OCI-LY7 (cell line): ENCODE results near the gene FOXP3. TPM values are rescaled to one million over a fixed set of nuclear protein-coding genes. Genes with fewer than 3 reads are reported as not detected.
A peak's percentile ranks its signal among the peaks of the same experiment; 100 is the strongest.

Source experiments
- BruUV-seq: library from RNA; stranded (reverse); fragments of 400-500 nt; replicated peaks from 2 replicates; lab custom pipeline; 2021; lab: Mats Ljungman, UMichigan
- CTCF ChIA-PET: fragments of 300-600 bp; sonication (Branson Sonifier 250); formaldehyde crosslinking; loops from one replicate; lab custom pipeline; 2022; ENCODE audit warnings: antibody characterized with exemption; ENCODE audit not compliant: unreplicated experiment; lab: Charles Lee
- POLR2A ChIA-PET: fragments of 300-600 bp; sonication (Branson Sonifier 250); formaldehyde crosslinking; loops from one replicate; lab custom pipeline; 2022; ENCODE audit warnings: antibody characterized with exemption; lab: Charles Lee
- DNase-seq: peaks from one replicate; pipeline ENCODE4 v3.0.0-alpha.2; 2015; ENCODE audit warnings: low spot score
- H2AFZ ChIP-seq: fragments of 200-600 bp; sonication (generic), shearing (Covaris generic); 2 replicates; pipeline ENCODE4 v1.6.1; 2014; ENCODE audit warnings: mild to moderate bottlenecking, antibody characterized with exemption, low read length, moderate library complexity
- H3K27ac ChIP-seq: fragments of 200-600 bp; sonication (generic); 2 replicates; pipeline ENCODE4 v1.5.1; 2014; ENCODE audit warnings: mixed run types, low read depth, mild to moderate bottlenecking, moderate library complexity, low read length, inconsistent platforms; ENCODE audit not compliant: poor library complexity, severe bottlenecking
- H3K36me3 ChIP-seq: fragments of 200-600 bp; sonication (generic); 2 replicates; pipeline ENCODE4 v1.6.1; 2014; ENCODE audit warnings: mild to moderate bottlenecking, antibody characterized with exemption, low read length, moderate library complexity, mixed read lengths; ENCODE audit not compliant: insufficient read depth
- H3K4me1 ChIP-seq: fragments of 200-600 bp; sonication (generic); 2 replicates; pipeline ENCODE4 v1.5.1; 2014; ENCODE audit warnings: mild to moderate bottlenecking, low read length; ENCODE audit not compliant: insufficient read depth, poor library complexity, severe bottlenecking
- H3K4me2 ChIP-seq: fragments of 200-600 bp; sonication (generic); 2 replicates; pipeline ENCODE4 v1.6.1; 2014; ENCODE audit warnings: mild to moderate bottlenecking, low read length
- H3K4me3 ChIP-seq: fragments of 200-600 bp; sonication (generic); 2 replicates; pipeline ENCODE4 v1.5.1; 2014; ENCODE audit warnings: mild to moderate bottlenecking, low read depth, low read length; ENCODE audit not compliant: poor library complexity, severe bottlenecking
- H3K79me2 ChIP-seq: fragments of 200-600 bp; sonication (generic); 2 replicates; pipeline ENCODE4 v1.6.1; 2016; ENCODE audit warnings: low read depth, mild to moderate bottlenecking, low read length, moderate library complexity, mixed read lengths; ENCODE audit not compliant: insufficient read depth
- H3K9me2 ChIP-seq: fragments of 200-600 bp; sonication (generic); 2 replicates; pipeline ENCODE4 v1.6.1; 2016; ENCODE audit warnings: mild to moderate bottlenecking, low read length, mixed read lengths; ENCODE audit not compliant: insufficient read depth
- H3K9me3 ChIP-seq: fragments of 200-600 bp; sonication (generic); 2 replicates; pipeline ENCODE4 v1.6.1; 2014; ENCODE audit warnings: mild to moderate bottlenecking, mixed run types, low read length, mixed read lengths
- H4K20me1 ChIP-seq: fragments of 200-600 bp; sonication (generic); 2 replicates; pipeline ENCODE4 v1.6.1; 2014; ENCODE audit warnings: mild to moderate bottlenecking, antibody characterized with exemption, low read length, moderate library complexity, mixed read lengths; ENCODE audit not compliant: insufficient read depth
- CTCF ChIP-seq: fragments of 200-600 bp; sonication (generic); conservative IDR thresholded peaks from 2 replicates; pipeline ENCODE4 v1.5.1; 2014; ENCODE audit warnings: mild to moderate bottlenecking, antibody characterized with exemption, low read length, moderate library complexity, mixed read lengths
- EZH2phosphoT487 ChIP-seq: fragments of 200-600 bp; sonication (generic); IDR thresholded peaks from 2 replicates; pipeline ENCODE4 v1.6.1; 2018; ENCODE audit warnings: low read depth, borderline replicate concordance, mild to moderate bottlenecking, mixed run types, antibody characterized with exemption, low read length, moderate library complexity, mixed read lengths
- intact Hi-C: fragments of 100-400 bp; cut with micrococcal nuclease; formaldehyde crosslinking; loops from one replicate; pipeline ENCODE4 v1.10.0; 2022; ENCODE audit not compliant: unreplicated experiment
- total RNA-seq, 2 experiments: library from RNA; depleted of rRNA in 1 of 2; stranded (reverse); fragments of >200 nt in 1 of 2; shearing (Covaris generic) in 1 of 2; gene quantifications; 2 replicates each; pipeline ENCODE4 v1.2.3, GENCODE V29; 2014 to 2022

Gene FOXP3
- total RNA-seq, 2 experiments from 2014 or later = 0.06 to 0.57 TPM

- ChIA-PET CTCF (no interaction called here), POLR2A (interaction anchor here (1.7 kb wide), 1 partner anchor 82 kb away, joined by 5 read pairs; no protein-coding TSS in a partner anchor)
- no peak for TF ChIP-seq EZH2phosphoT487
- TF ChIP-seq CTCF = no peak
- Histone ChIP-seq H3K79me2 (peaks cover 27% of the 10 kb centered on the region), H3K36me3 (peaks cover 8% of the 10 kb centered on the region; the same call in 1 of the 2 replicates), H2AFZ (no peak overlapping the region), H3K9me3 (no peaks in the 10 kb centered on the region), H3K4me1 (peaks cover 32% of the 10 kb centered on the region), H3K4me2 (peak overlapping the region; percentile 75), H3K27ac (no peak overlapping the region), H4K20me1 (no peaks in the 10 kb centered on the region), H3K9me2 (no peaks in the 10 kb centered on the region), H3K4me3 (peak overlapping the region; percentile 91)
- intact Hi-C loops = no loop called here
- no TSS peak for BruUV-seq
- DNase-seq = peak; percentile 12
Measured at GRCh38 chrX:49272421-49272820, 7.9 kb upstream of the FOXP3 start.

- H3K9me3 ChIP-seq = no peaks in the 10 kb centered on the region
- H3K4me1 ChIP-seq = peaks cover 32% of the 10 kb centered on the region
- intact Hi-C loops = no loop called here
- no peak overlapping the region for H3K27ac ChIP-seq
- no peak for DNase-seq
- H4K20me1 ChIP-seq = no peaks in the 10 kb centered on the region
- H3K36me3 ChIP-seq = peaks cover 8% of the 10 kb centered on the region; the same call in 1 of the 2 replicates
- H2AFZ ChIP-seq = no peak overlapping the region
- ChIA-PET CTCF (interaction anchor here (0.6 kb wide), 1 partner anchor 23 kb away, joined by 4 read pairs; no protein-coding TSS in a partner anchor), POLR2A (interaction anchor here (1.7 kb wide), 1 partner anchor 81 kb away, joined by 5 read pairs; no protein-coding TSS in a partner anchor)
- no peaks in the 10 kb centered on the region for H3K9me2 ChIP-seq
- H3K4me3 ChIP-seq = peak overlapping the region; percentile 91
- TF ChIP-seq CTCF (no peak), EZH2phosphoT487 (no peak)
- TSS peak; percentile 65 for BruUV-seq
- H3K4me2 ChIP-seq = peak overlapping the region; percentile 75
- peaks cover 27% of the 10 kb centered on the region for H3K79me2 ChIP-seq
Measured at GRCh38 chrX:49271341-49271740, 6.8 kb upstream of the FOXP3 start.

DNA sequence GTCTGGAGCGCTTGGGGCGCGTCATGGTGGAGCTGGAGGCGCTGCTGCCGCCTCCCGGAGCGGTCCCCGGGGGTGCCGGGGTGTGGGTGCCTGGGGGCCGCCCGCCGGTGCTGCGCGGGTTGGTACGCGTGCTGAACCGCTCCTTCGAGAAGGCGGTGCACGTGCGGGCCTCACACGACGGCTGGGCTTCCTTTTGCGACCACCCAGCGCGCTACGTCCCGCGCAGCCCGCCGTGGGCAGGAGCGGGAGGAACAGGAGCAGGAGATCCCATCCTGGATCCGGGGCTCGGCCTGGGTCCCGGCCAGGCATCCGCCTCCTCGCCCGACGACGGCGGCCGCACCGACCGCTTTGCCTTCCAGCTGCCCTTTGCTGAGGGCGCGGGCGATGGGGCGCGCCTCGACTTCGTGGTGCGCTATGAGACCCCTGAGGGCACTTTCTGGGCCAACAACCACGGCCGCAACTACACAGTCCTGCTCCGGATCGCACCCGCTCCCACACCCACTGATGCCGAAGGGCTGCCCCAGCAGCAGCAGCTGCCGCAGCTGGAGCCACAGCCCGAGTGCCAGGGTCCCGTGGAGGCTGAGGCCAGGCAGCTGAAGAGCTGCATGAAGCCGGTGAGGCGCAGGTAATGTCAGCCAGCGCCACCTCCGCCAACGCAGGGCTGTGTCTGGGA is 5.9 kb upstream of the FOXP3 start:
- Histone ChIP-seq H3K9me3 (no peaks in the 10 kb centered on the region), H3K79me2 (peaks cover 27% of the 10 kb centered on the region), H3K4me2 (peak overlapping the region; percentile 75), H3K27ac (peak overlapping the region; percentile 69), H3K9me2 (no peaks in the 10 kb centered on the region), H2AFZ (no peak overlapping the region), H4K20me1 (no peaks in the 10 kb centered on the region), H3K4me3 (peak overlapping the region; percentile 91), H3K36me3 (peaks cover 8% of the 10 kb centered on the region; the same call in 1 of the 2 replicates), H3K4me1 (peaks cover 32% of the 10 kb centered on the region)
- no TSS peak for BruUV-seq
- no peak for DNase-seq
- POLR2A ChIA-PET = no interaction called here
- intact Hi-C loops = no loop called here
- TF ChIP-seq CTCF = no peak
- TF ChIP-seq EZH2phosphoT487 = no peak
- CTCF ChIA-PET = no interaction called here
